GM10248 (cell line): ENCODE results near the gene PGF.

ENCODE experiments used
- CTCF ChIA-PET: fragments of 300-600 bp; sonication (Branson Sonifier 250); formaldehyde crosslinking; extraction: SDS; loops from one replicate; lab custom pipeline; 2021; ENCODE audit warnings: antibody characterized with exemption; lab: Yijun Ruan, JAX
- POLR2A ChIA-PET: fragments of 350-650 bp; sonication (Branson Sonifier 250); formaldehyde crosslinking; extraction: SDS; loops from one replicate; lab custom pipeline; 2020; ENCODE audit warnings: antibody characterized with exemption; lab: Yijun Ruan, JAX
- DNase-seq: peaks from one replicate; pipeline ENCODE4 v3.0.0; 2012; ENCODE audit errors: extremely low spot score
- CTCF ChIP-seq: IDR thresholded peaks from 2 replicates; pipeline ENCODE4 v1.5.1; 2012; ENCODE audit warnings: mild to moderate bottlenecking, low read depth; ENCODE audit errors: extremely low read depth, missing control alignments, control extremely low read depth

The PGF gene

DNA sequence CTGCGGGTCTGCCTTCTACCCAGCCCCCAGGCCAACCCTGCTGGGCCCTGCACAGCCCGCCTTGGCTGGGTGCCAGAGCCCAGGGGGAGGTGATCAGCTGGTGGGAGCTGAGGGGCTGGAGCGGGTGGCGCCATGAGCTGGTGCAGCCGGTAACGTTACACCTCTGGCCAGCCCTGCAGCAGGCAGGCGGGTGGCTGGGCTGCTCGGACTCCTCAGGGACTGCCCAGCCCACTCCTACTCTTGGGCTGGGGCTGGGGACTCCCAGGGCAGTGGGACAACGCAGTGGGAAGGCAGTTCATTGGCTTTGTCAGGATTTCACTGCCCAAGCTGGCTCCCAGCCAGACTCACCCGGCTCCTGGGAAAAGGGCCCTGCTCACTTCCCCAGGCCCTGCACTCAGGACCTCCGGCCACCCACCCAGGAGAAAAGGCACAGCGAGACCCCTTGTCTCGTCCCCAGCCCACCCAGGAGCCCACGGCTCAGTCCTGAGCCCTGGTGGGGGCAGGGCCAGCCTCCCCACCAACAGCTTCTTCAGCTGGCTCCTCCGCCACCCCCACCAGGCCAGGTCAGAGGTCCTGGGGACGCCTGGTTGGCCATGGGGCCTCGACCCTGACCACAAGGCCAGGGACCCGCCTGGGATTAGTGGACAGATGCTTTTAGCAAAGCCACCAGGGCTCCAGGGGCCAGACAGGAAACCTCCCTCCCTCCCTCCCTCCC is 1.0 kb downstream of the PGF start:
- no peak for TF ChIP-seq CTCF
- DNase-seq: no peak
- ChIA-PET POLR2A (interaction anchor here (0.6 kb wide), 1 partner anchor 65 kb away, joined by 6 read pairs; no protein-coding TSS in a partner anchor), CTCF (interaction anchor here (1.0 to 2.9 kb wide), 8 partner anchors 9 to 129 kb away, joined by 3 to 18 read pairs (median 3); partner anchors contain the start of gene RPS6KL1)

- CTCF ChIA-PET: interaction anchor here (1.1 to 2.9 kb wide), 7 partner anchors 8 to 130 kb away, joined by 3 to 18 read pairs (median 4); partner anchors contain the start of gene RPS6KL1
- TF ChIP-seq CTCF: no peak
- POLR2A ChIA-PET: no interaction called here
- DNase-seq: no peak
These were observed 1.7 kb downstream of the PGF start for GRCh38 chr14:74953686-74954085.

- CTCF ChIA-PET: interaction anchor here (1.1 to 2.9 kb wide), 6 partner anchors 7 to 48 kb away, joined by 3 to 18 read pairs (median 4); partner anchors contain the start of gene RPS6KL1
- POLR2A ChIA-PET: interaction anchor here (0.6 kb wide), 1 partner anchor 347 kb away, joined by 3 read pairs; no protein-coding TSS in a partner anchor
- no peak for DNase-seq
- TF ChIP-seq CTCF: no peak
These were observed 2.5 kb downstream of the PGF start for GRCh38 chr14:74952697-74953484.

DNA sequence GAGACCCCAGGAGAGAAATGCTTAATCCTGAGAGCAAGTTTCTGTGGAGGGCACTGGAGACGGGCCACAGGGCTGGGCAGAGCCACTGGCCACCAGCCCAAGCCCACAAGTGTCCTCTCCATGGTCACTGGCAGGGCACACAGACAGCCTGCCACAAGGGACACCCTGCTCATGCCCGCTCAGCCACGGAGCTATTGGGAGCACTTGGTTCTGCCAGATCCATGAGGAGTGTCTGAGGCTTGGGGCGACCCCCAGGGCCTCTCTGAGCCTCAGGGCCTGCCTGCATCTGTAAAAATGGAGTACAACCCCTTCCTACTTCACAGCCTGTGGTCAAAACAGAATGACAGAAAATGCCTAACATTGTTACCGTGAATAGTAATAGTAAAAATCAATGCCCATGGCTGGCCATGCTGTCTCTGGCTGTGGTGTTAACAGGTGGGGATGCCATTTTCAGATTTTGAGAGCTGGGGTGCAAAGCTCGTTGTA is 3.2 kb downstream of the PGF start:
- DNase-seq: no peak
- CTCF ChIA-PET: interaction anchor here (1.3 to 1.8 kb wide), 3 partner anchors 10 to 47 kb away, joined by 3 to 7 read pairs (median 6); no protein-coding TSS in a partner anchor

GRCh38 chr14:74951443-74952179 is 3.8 kb downstream of the PGF start:
- no peak for TF ChIP-seq CTCF
- ChIA-PET POLR2A (interaction anchor here (0.6 kb wide), 1 partner anchor 348 kb away, joined by 3 read pairs; no protein-coding TSS in a partner anchor), CTCF (interaction anchor here (1.1 to 1.5 kb wide), 3 partner anchors 11 to 47 kb away, joined by 3 to 7 read pairs (median 3); no protein-coding TSS in a partner anchor)
- no peak for DNase-seq

More for the DNA sequence above, 3.2 kb downstream of the PGF start:
- POLR2A ChIA-PET: interaction anchor here (0.6 kb wide), 1 partner anchor 347 kb away, joined by 3 read pairs; no protein-coding TSS in a partner anchor
- no peak for TF ChIP-seq CTCF
